WTC11 (cell line): ENCODE measurements around the gene TYRP1. TPM values are rescaled to one million over a fixed set of nuclear protein-coding genes. Genes with fewer than 3 reads are reported as not detected.

Experiments
- ATAC-seq: fragments of 200-7000 bp; cut with Tn5 transposase; 2 replicates; pipeline ENCODE4 v1.10.0; 2021; ENCODE audit warnings: mild to moderate bottlenecking, moderate library complexity
- CTCF ChIA-PET: fragments of 300-600 bp; sonication (Branson Sonifier 250); formaldehyde crosslinking; loops from one replicate; lab custom pipeline; 2021; ENCODE audit warnings: antibody characterized with exemption; lab: Charles Lee
- POLR2A ChIA-PET: fragments of 350-600 bp; sonication (Branson Sonifier 250); formaldehyde crosslinking; loops from one replicate; lab custom pipeline; 2021; ENCODE audit warnings: antibody characterized with exemption; lab: Charles Lee
- DNase-seq: peaks from one replicate; pipeline ENCODE4 v3.0.0; 2021; ENCODE audit warnings: low spot score
- H3K27ac Mint-ChIP-seq: 2 replicates; pipeline ENCODE4 v1.8.0; 2021; ENCODE audit warnings: mixed read lengths
- H3K27me3 Mint-ChIP-seq: 2 replicates; pipeline ENCODE4 v1.8.0; 2021; ENCODE audit warnings: low read depth, mild to moderate bottlenecking, moderate library complexity, mixed read lengths
- H3K36me3 Mint-ChIP-seq: 2 replicates; pipeline ENCODE4 v1.8.0; 2021; ENCODE audit warnings: mixed read lengths
- H3K4me1 Mint-ChIP-seq: 2 replicates; pipeline ENCODE4 v1.8.0; 2022; ENCODE audit warnings: mixed read lengths
- H3K4me3 Mint-ChIP-seq: 2 replicates; pipeline ENCODE4 v1.8.0; 2021; ENCODE audit warnings: mild to moderate bottlenecking, moderate library complexity, mixed read lengths
- H3K9me3 Mint-ChIP-seq: 2 replicates; pipeline ENCODE4 v1.8.0; 2021; ENCODE audit warnings: mixed read lengths
- AFF4 ChIP-seq: sonication (generic); formaldehyde crosslinking; IDR thresholded peaks from 2 replicates; pipeline ENCODE4 v1.8.1; 2023; ENCODE audit warnings: mild to moderate bottlenecking, missing genetic modification reagents, borderline replicate concordance
- ATF2 ChIP-seq: sonication (generic); formaldehyde crosslinking; IDR thresholded peaks from 2 replicates; pipeline ENCODE4 v1.8.1; 2022; ENCODE audit warnings: low read depth, missing genetic modification reagents, borderline replicate concordance
- CDX4 ChIP-seq: fragments of 250-450 bp; sonication (Bioruptor Pico); IDR thresholded peaks from 2 replicates; pipeline ENCODE4 v1.9.0; 2021; ENCODE audit warnings: moderate library complexity, mild to moderate bottlenecking, inconsistent platforms, borderline replicate concordance
- E2F4 ChIP-seq: sonication (generic); formaldehyde crosslinking; IDR thresholded peaks from 2 replicates; pipeline ENCODE4 v1.8.1; 2022; ENCODE audit warnings: low read depth, mild to moderate bottlenecking, moderate library complexity, missing genetic modification reagents, borderline replicate concordance
- EMX1 ChIP-seq: fragments of 250-450 bp; sonication (Bioruptor Pico); IDR thresholded peaks from 2 replicates; pipeline ENCODE4 v1.8.0; 2021; ENCODE audit warnings: mild to moderate bottlenecking
- GABPB1 ChIP-seq: sonication (generic); formaldehyde crosslinking; IDR thresholded peaks from 2 replicates; pipeline ENCODE4 v1.8.1; 2023; ENCODE audit warnings: mild to moderate bottlenecking, missing genetic modification reagents
- IRF2 ChIP-seq: sonication (generic); formaldehyde crosslinking; IDR thresholded peaks from 2 replicates; pipeline ENCODE4 v1.8.0; 2022; ENCODE audit warnings: low read depth, missing genetic modification reagents, borderline replicate concordance
- JUN ChIP-seq: sonication (generic); formaldehyde crosslinking; IDR thresholded peaks from 2 replicates; pipeline ENCODE4 v1.8.0; 2023; ENCODE audit warnings: mild to moderate bottlenecking, missing genetic modification reagents
- MXD4 ChIP-seq: fragments of 250-450 bp; sonication (Bioruptor Pico); IDR thresholded peaks from 2 replicates; pipeline ENCODE4 v1.8.0; 2021; ENCODE audit warnings: mild to moderate bottlenecking, moderate library complexity, borderline replicate concordance
- NFATC4 ChIP-seq: fragments of 250-450 bp; sonication (Bioruptor Pico); IDR thresholded peaks from 2 replicates; pipeline ENCODE4 v1.9.0; 2021; ENCODE audit warnings: mild to moderate bottlenecking
- SMAD4 ChIP-seq: sonication (generic); formaldehyde crosslinking; IDR thresholded peaks from 2 replicates; pipeline ENCODE4 v1.8.0; 2022; ENCODE audit warnings: mild to moderate bottlenecking, missing genetic modification reagents
- TP53 ChIP-seq: sonication (generic); formaldehyde crosslinking; IDR thresholded peaks from 2 replicates; pipeline ENCODE4 v1.8.1; 2023; ENCODE audit warnings: mild to moderate bottlenecking, missing genetic modification reagents
- USF2 ChIP-seq: sonication (generic); formaldehyde crosslinking; IDR thresholded peaks from 2 replicates; pipeline ENCODE4 v1.8.1; 2023; ENCODE audit warnings: mild to moderate bottlenecking, missing genetic modification reagents, moderate library complexity
- total RNA-seq: library from RNA; stranded (reverse); gene quantifications from 3 replicates; pipeline ENCODE4 v1.2.3, GENCODE V29; 2021

TYRP1 gene
- total RNA-seq, 1 experiment from 2014 or later: 0.31 TPM

GRCh38 chr9:12737871-12738270 is 44.7 kb downstream of the TYRP1 start:
- POLR2A ChIA-PET: no interaction called here
- Mint-ChIP-seq H3K36me3 (peaks cover 8% of the 10 kb centered on the region), H3K27me3 (no peaks in the 10 kb centered on the region; the same call in 1 of the 2 replicates), H3K9me3 (peaks cover 27% of the 10 kb centered on the region), H3K4me1 (peaks cover 12% of the 10 kb centered on the region; the same call in 1 of the 2 replicates), H3K4me3 (no peak overlapping the region)
- no peak for ATAC-seq
- no peak for DNase-seq
- CTCF ChIA-PET: interaction anchor here (1.2 kb wide), 1 partner anchor 19 kb away, joined by 10 read pairs; no protein-coding TSS in a partner anchor
- TF ChIP-seq NFATC4 (no peak), JUN (CRISPR knock-in tag) (no peak), USF2 (CRISPR knock-in tag) (no peak), SMAD4 (CRISPR knock-in tag) (no peak), TP53 (CRISPR knock-in tag) (no peak), EMX1 (CRISPR knock-in tag) (no peak), ATF2 (CRISPR knock-in tag) (no peak), AFF4 (no peak), IRF2 (CRISPR knock-in tag) (no peak), E2F4 (CRISPR knock-in tag) (no peak)
- TF ChIP-seq, all 79 proteins: peak for 0
- no peak overlapping the region for H3K27ac Mint-ChIP-seq

GRCh38 chr9:12739014-12739652 is 45.9 kb downstream of the TYRP1 start:
- H3K27ac Mint-ChIP-seq: no peak overlapping the region

More at GRCh38 chr9:12739014-12739652, 45.9 kb downstream of the TYRP1 start:
- Mint-ChIP-seq H3K9me3 (peaks cover 21% of the 10 kb centered on the region), H3K36me3 (peaks cover 8% of the 10 kb centered on the region), H3K4me1 (peaks cover 12% of the 10 kb centered on the region; the same call in 1 of the 2 replicates), H3K27me3 (no peaks in the 10 kb centered on the region; the same call in 1 of the 2 replicates), H3K4me3 (no peak overlapping the region)
- CTCF ChIA-PET: no interaction called here
- ATAC-seq: no peak; the same call in 1 of the 2 replicates
- TF ChIP-seq JUN (CRISPR knock-in tag) (no peak), CDX4 (CRISPR knock-in tag) (no peak), GABPB1 (CRISPR knock-in tag) (no peak), AFF4 (no peak), MXD4 (CRISPR knock-in tag) (no peak)
- POLR2A ChIA-PET: no interaction called here
- DNase-seq: no peak
